VCaP (cell line): ENCODE data around the gene NID2.

Source experiments
- H3K27ac ChIP-seq: fragments of 450-650 bp; 2 replicates; pipeline ENCODE4 v1.5.1; 2017
- CTCF ChIP-seq: fragments of 450-650 bp; conservative IDR thresholded peaks from 2 replicates; pipeline ENCODE4 v1.5.1; 2017; ENCODE audit warnings: mild to moderate bottlenecking, moderate library complexity

Gene NID2

GRCh38 chr14:51998348-51998747, 70.5 kb downstream of the NID2 start:
- no peak for TF ChIP-seq CTCF
- H3K27ac ChIP-seq, result no peak overlapping the region

- no peak overlapping the region for H3K27ac ChIP-seq
- peak; percentile 89 for TF ChIP-seq CTCF
Measured at GRCh38 chr14:51996148-51996746, 72.6 kb downstream of the NID2 start.

GRCh38 chr14:51993285-51993920, 75.5 kb downstream of the NID2 start:
- no peak overlapping the region for H3K27ac ChIP-seq
- TF ChIP-seq CTCF, result no peak

GRCh38 chr14:51990488-51990887, 78.4 kb downstream of the NID2 start:
- H3K27ac ChIP-seq, result peak overlapping the region; percentile 83; the same call in 1 of the 2 replicates

GRCh38 chr14:51989293-51990234, 79.3 kb downstream of the NID2 start, which contains the start of gene RTRAF:
Gene RTRAF, plus strand, starts transcription at chr14:51989546. Its CDS starts 94 bp downstream, at chr14:51989640.
- TF ChIP-seq CTCF, result no peak
- H3K27ac ChIP-seq, result peak within 1 kb of the TSS; percentile 83

More at GRCh38 chr14:51990488-51990887, 78.4 kb downstream of the NID2 start:
- TF ChIP-seq CTCF, result no peak

- TF ChIP-seq CTCF, result no peak
- H3K27ac ChIP-seq, result peak overlapping the region; percentile 83
Measured at GRCh38 chr14:51988221-51988620, 80.6 kb downstream of the NID2 start.
